Measurements from ENCODE around the gene NAA16. TPM values are rescaled to one million over a fixed set of nuclear protein-coding genes. Genes with fewer than 3 reads are reported as not detected.

Gene NAA16
- total RNA-seq, 1 donor from 2014 or later: 13.7 TPM

DNA sequence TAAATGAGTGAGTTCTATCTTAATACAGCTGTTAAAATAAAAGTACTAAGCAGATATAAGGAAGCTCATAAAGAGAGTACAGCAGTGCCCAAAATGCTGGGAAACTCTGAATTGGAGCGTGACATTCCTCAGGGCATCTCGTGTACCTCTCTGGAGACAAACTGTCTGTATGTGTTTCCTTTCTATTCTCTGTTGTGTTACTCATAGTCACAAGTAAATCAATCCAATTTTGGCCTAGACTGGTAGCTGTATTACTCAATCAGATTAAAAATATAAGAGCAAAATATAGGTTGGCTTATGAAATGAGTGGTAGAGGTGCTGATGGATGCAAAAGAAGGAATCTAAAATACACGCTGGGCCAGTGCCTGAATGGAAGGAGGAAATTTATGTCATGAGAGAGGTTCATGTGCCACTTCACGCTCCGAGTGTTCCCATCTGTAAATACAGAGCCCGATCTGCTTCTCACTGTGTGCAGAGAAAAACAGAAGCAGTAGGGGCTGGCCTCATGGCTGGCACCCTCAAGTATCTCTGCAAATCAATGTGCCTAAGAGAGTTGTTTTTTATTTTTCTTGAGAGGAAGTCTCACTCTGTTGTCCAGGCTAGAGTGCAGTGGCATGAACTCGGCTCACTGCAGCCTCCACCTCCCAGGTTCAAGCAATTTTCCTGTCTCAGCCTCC, 87.6 kb downstream of the NAA16 start:
- H3K36me3 ChIP-seq (ENCODE audit: control insufficient read depth, insufficient read depth, low read length): no peaks in the 10 kb centered on the region
- no peak for DNase-seq (ENCODE audit: low read depth)
- TF ChIP-seq, protein P1, sequence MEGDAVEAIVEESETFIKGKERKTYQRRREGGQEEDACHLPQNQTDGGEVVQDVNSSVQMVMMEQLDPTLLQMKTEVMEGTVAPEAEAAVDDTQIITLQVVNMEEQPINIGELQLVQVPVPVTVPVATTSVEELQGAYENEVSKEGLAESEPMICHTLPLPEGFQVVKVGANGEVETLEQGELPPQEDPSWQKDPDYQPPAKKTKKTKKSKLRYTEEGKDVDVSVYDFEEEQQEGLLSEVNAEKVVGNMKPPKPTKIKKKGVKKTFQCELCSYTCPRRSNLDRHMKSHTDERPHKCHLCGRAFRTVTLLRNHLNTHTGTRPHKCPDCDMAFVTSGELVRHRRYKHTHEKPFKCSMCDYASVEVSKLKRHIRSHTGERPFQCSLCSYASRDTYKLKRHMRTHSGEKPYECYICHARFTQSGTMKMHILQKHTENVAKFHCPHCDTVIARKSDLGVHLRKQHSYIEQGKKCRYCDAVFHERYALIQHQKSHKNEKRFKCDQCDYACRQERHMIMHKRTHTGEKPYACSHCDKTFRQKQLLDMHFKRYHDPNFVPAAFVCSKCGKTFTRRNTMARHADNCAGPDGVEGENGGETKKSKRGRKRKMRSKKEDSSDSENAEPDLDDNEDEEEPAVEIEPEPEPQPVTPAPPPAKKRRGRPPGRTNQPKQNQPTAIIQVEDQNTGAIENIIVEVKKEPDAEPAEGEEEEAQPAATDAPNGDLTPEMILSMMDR (IDR thresholded peaks at IDR 0.05; ENCODE audit: insufficient read depth, low read length, poor library complexity, severe bottlenecking): no peak
- no peak overlapping the region for H3K4me3 ChIP-seq (ENCODE audit: low read depth, low read length)
- no peaks in the 10 kb centered on the region for H3K27me3 ChIP-seq (ENCODE audit: control insufficient read depth, insufficient read depth, low read length)

DNA sequence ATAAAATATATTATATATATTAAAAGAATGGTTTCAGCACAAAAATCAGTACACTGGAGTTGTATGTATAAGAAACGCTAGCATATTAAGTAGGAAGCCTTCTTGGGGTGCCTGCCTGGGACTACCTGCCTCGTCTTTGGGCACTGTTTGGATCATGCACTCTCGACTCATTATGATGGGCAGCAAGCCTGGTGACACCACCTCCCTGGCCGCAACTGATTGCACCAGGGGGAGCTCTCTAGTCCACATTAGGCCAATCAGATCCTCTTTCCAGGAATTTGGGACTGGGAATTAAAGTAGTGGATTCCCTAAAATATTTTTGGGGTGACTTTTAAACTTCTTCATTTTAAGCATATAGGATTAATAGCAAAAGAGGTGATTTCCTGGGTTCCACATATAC, 90.3 kb downstream of the NAA16 start:
- Histone ChIP-seq H3K36me3 (ENCODE audit: control insufficient read depth, insufficient read depth, low read length) (no peaks in the 10 kb centered on the region), H3K4me3 (ENCODE audit: low read depth, low read length) (no peak overlapping the region), H3K27me3 (ENCODE audit: control insufficient read depth, insufficient read depth, low read length) (no peaks in the 10 kb centered on the region)
- no peak for DNase-seq (ENCODE audit: low read depth)
- TF ChIP-seq, protein P1 (IDR thresholded peaks at IDR 0.05; ENCODE audit: insufficient read depth, low read length, poor library complexity, severe bottlenecking): no peak

DNA sequence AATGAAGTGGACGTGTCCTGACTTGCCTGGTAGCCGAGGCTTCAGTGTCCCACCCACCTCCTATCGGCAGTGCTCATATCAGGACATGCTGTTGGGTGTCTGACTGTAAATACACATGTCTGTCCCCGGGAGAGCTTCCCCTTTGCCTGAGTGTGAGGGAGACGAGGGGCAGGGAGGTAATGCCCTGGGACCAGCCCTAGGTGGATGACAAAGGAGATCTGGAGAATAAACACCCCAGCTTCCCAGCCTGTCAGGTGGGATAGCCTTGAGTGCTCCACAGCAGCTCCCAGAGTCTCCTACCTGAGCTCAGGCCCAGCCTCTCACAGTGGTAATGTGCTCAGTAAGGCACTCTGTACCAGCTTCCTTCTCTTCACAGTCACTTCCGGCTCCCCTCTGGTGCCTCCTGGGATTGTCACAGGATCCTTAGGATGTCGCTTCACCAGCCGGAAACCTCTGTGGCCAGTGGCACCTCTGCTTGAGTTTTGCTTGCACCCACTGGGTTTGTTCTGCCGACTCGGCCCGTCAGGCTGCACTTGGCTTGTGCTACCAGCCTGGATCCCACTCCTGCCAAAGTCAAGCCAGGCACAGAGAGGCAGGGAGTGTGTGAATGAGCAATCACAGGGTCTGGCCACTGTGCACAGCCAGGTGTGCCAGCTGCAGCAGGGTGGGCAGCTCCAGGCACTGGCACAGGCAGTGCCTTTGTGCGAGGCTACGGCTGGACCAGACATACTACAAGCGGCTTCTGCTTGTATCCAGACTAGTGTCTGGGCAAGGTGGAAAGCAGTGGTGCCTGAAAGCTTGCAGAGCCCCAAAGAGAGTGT, 91.8 kb downstream of the NAA16 start:
- no peak for DNase-seq (ENCODE audit: low read depth)
- TF ChIP-seq, protein P1 (IDR thresholded peaks at IDR 0.05; ENCODE audit: insufficient read depth, low read length, poor library complexity, severe bottlenecking): no peak
- no peaks in the 10 kb centered on the region for H3K27me3 ChIP-seq (ENCODE audit: control insufficient read depth, insufficient read depth, low read length)
- no peaks in the 10 kb centered on the region for H3K36me3 ChIP-seq (ENCODE audit: control insufficient read depth, insufficient read depth, low read length)
- H3K4me3 ChIP-seq (ENCODE audit: low read depth, low read length): no peak overlapping the region

DNA sequence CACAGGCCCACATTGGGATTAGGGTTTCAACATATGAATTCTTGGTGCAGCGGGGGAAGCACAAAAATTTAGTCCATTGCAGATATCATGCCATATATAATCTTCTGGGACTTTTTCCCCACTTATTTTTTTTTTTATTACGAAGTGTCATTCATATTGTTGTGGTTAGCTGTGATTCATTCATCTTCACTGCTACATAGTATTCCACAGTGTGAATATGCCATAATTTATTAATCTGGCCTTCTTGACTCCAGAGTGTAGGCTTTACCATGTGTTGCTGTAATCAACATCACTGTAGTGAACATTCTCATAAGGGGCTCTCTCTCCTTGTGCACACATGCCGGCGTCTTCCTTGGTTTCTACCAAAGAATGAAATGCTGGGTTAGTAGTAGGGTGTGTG, 92.9 kb downstream of the NAA16 start:
- TF ChIP-seq, protein P1 (IDR thresholded peaks at IDR 0.05; ENCODE audit: insufficient read depth, low read length, poor library complexity, severe bottlenecking): no peak
- no peak for DNase-seq (ENCODE audit: low read depth)
- no peaks in the 10 kb centered on the region for H3K36me3 ChIP-seq (ENCODE audit: control insufficient read depth, insufficient read depth, low read length)
- H3K27me3 ChIP-seq (ENCODE audit: control insufficient read depth, insufficient read depth, low read length): no peaks in the 10 kb centered on the region
- no peak overlapping the region for H3K4me3 ChIP-seq (ENCODE audit: low read depth, low read length)

DNA sequence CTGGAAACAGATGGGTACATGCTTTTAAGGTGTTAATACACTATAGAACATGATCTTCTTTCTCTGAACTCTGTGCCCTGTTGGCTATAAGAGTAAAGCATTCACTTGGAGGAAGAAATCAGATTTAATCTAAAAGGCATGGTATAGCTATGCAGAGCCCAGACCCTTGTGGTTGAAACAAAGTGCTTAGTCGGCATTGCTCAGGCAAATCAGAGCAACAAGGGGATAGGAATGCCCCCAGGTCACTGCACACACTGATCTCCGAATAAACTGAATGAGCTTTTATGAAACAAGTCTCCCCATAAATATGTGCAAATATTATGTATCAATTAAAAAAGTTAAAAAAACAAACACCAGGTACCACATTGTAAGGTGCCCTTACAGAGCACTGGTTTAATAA, 94.3 kb downstream of the NAA16 start:
- TF ChIP-seq, protein P1 (IDR thresholded peaks at IDR 0.05; ENCODE audit: insufficient read depth, low read length, poor library complexity, severe bottlenecking): no peak
- Histone ChIP-seq H3K27me3 (ENCODE audit: control insufficient read depth, insufficient read depth, low read length) (no peaks in the 10 kb centered on the region), H3K4me3 (ENCODE audit: low read depth, low read length) (no peak overlapping the region), H3K36me3 (ENCODE audit: control insufficient read depth, insufficient read depth, low read length) (no peaks in the 10 kb centered on the region)
- no peak for DNase-seq (ENCODE audit: low read depth)
